ENCODE results near the gene RNF212.

The RNF212 gene

DNA sequence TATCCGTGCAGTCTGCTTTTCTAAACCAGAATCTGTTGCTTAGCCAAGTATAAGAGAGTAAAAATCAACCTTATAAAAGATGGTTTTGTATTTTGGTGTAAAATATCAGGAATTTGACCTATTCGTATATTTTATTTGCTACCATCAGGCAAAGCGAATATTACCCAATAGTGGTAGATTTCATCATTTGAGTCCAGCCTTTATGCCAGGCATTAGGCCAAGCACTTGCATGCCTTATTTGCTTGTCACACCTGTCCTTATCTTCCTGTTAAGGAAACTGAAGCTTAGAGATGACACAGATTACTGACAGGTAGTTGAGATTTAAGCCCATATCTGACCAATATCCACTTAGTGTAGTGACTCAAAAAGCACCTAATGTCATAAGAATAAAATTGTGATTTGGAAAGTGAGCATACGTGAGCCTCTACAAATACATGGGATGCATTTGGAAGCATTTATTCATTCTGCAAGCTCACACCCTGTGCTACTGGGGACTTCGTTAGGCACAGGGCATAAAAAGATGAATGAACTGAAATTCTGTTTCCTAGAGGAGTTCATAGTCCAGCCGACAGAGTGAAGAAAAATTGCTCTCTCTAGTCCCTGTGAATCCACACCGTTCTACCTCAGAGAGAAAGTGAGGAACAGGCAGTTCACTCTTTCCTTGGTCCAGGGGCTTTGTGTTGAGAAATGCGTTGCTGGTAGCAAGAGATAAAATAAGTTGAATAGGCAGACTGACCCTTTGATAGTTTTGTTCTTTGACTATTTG, 2.3 kb upstream of the RNF212 start:
- DNase-seq: no peak

GRCh38 chr4:1112821-1113182, 562 bp downstream of the RNF212 start:
- no peak for DNase-seq

- DNase-seq: no peak
Observed at GRCh38 chr4:1112174-1112820, 1.1 kb downstream of the RNF212 start.

- no peak for DNase-seq
Observed at GRCh38 chr4:1111259-1111809, 2.0 kb downstream of the RNF212 start.

- DNase-seq: no peak
Observed at GRCh38 chr4:1109898-1110506, 3.4 kb downstream of the RNF212 start.

- no peak for DNase-seq
Observed at GRCh38 chr4:1109333-1109732, 4.0 kb downstream of the RNF212 start.

DNA sequence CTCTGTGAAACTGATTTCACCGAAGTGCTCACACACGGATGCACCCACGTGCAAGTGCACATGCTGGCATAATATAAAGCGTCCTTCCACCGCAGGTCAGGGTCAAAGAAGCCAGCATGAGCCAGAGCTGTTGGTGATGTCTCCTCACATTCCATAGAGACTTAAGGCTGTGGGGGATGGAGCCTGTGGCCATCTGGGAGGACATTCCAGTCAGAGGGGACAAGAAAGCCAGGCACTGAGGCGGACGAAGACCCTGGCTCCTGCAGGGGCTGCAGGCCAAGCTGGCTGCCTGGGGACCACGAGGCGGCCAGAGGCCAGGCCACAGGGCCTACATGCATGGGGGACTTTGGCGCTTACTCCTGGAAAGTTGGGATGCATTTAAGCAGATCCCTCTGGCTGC, 7.7 kb downstream of the RNF212 start:
- DNase-seq: no peak

DNA sequence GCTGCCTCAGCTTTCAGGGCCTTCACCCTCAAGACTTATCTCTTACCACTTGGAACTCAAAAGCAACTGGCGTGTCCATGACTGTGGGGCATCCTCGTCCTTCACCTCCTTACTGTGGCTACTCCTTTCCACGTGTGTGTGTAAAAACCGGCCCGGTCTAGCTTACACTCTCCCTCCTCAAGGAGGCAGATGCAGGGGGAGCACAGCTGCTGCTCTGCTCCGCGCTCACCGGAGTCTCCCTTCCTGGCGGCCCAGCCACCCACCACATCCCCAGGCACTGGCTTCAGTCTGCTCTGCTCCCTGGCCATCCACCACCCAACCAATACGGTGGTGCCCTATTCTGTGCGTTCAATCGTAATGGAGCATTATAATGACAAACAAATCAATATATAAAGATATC, 8.3 kb downstream of the RNF212 start:
- no peak for DNase-seq

GRCh38 chr4:1104647-1105046, 8.7 kb downstream of the RNF212 start:
- no peak for DNase-seq

DNA sequence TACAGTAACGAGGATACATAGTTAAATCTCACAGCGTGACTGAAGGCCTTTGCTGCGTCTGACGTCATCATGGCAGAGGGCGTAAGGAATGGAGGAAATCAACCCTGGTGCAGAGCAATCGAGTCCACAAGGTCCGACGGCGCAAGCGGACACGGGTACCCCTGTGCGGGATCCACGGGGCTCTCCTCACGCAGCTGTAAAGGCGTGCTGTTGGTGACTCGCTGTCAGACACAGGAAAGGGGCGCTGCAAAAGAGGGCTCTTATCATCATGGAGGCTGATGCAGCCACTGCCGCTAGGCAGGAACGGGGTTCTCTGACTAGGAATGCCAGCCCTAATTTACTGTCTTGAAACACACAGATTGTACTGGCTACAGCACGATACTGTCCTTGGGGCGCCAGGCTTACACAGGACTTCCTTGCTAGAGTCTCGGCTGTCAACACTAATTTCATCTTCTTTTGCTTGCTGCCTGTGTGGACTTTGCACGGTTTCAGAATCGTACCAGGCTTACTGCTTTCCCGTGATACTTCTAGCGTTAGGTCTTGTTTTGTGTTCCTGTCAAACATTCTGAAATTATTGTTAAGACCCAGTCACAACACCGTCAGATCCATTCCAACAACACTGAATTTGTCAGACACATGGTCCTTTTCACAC, 13.6 kb downstream of the RNF212 start:
- no peak for DNase-seq

DNA sequence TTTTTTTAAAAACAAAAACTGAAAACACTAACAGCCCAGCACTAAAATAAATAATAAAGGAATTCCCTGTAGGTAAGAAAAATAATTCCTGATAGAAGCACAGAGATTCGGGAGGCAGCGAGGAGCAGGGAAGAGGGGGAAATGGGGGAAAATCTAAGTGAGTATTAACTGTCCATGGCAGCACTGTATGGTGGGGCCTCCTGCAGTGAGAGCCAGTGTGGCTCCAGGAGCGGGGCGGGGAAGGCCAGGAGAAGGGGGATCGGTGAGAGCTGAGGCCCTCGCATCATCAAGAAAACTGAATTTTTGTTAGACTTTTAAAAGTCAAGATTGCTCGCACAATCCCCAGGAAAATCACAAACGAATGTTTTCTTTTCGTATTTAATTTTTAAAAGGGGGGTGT, 14.1 kb downstream of the RNF212 start:
- DNase-seq: no peak

DNA sequence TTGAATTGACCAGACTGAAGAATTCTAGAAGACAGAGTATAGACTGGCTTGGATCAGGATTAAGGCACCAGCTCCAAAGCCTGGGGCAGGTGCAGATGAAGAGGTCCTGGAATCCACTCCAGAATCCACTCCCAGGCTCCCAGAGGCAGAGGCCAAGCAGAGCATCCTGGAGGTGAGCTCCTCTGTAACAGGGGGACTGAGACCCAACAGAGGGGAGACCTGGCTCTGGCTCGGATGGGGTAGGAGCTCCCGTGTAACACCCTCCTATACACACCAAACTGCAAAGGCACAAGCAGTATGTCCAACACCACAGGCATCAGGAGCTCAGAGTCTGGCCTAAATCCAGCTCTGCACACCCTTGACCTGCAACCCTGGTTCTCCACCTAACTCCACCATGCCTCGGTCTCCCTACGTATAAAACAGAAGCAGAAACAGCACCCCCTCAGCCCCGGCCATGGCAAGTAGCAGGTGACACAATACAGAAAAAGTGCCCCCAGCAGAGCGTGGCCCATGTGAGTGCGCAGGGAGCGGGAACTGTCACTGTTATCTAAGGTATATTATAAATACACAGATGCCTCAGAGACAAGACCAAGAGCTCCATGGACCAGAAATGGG, 14.9 kb downstream of the RNF212 start:
- no peak for DNase-seq

DNA sequence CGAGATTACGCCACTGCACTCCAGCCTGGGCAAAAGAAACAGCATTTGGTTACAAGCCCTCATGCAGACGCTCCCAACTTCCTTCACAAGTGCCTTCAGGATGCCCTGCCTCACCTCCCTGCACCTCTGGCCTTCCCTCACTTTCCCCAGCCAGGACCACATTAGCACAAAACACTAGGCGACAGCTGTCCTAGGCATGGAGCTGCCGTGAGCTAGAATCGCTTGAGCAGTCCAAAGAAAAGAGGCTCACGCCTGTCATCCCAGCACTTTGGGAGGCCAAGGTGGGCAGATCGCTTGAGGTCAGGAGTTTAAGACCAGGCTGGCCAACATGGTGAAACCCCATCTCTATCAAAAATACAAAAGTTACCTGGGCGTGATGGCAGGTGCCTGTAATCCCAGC, 15.8 kb downstream of the RNF212 start:
- no peak for DNase-seq

- no peak for DNase-seq
Observed at GRCh38 chr4:1096841-1097240, 16.5 kb downstream of the RNF212 start.

DNA sequence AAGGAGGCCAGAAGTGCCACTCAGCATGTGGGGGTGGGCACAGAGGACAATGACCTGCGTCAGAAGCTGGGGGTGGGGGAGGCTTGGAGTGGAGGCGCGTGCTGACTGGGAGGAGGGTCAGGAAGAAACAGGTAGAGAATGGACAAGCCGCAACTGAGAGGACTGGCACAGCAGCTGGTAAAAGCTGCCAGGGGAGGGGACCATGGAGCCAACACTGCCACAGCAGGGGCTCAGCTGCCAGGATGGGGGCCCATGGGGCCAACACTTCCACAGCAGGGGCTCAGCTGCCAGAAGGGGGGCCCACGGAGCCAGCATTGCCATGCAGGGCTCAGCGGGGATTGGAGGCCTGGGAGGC, 19.1 kb downstream of the RNF212 start:
- no peak for DNase-seq

DNA sequence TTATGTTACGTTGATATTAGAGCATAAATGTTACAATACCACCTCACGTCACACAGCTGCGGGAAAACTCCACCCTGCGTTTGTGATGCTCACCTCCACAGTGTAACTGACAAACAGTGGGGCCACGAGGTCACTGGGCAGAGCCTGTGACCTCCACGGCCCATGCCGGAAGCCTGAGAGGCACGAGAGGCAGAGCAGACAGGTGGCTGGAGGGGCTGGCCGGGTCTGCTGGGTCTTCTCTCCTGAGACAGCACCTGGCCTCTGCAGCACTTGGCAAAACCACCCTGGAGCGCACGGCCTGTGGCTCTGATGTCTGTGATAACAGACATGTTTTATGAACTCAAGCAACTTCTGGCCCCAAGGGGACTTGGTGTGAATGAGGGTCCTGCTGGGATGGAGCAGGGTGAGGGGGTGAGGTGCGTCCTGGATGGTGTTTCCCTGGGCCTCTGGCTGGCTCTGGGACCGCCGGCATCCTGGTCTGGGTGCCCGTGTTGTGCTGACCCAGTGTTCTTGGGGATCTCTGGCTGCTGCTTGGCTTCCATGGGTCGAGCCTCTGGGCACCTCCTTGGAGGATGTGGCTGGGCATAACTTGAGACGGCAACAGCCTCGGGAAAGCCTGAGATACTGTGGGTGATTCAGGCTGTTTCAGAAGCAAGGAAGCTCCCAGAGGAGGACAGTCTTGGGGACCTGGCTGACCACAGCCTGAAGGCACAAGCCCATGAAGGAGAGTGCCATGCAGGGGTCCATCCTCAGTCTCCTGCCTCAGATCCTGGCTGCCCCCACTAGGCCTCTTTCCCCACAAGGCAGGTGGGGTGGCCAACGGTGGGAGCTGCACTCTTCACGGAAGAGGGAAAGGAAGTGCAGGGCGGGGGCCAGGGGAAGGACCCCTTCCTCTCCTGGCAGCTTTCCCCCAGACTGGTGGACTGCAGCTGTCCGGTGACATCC, 19.7 kb downstream of the RNF212 start:
- no peak for DNase-seq

GRCh38 chr4:1092983-1093361, 20.4 kb downstream of the RNF212 start:
- no peak for DNase-seq

DNA sequence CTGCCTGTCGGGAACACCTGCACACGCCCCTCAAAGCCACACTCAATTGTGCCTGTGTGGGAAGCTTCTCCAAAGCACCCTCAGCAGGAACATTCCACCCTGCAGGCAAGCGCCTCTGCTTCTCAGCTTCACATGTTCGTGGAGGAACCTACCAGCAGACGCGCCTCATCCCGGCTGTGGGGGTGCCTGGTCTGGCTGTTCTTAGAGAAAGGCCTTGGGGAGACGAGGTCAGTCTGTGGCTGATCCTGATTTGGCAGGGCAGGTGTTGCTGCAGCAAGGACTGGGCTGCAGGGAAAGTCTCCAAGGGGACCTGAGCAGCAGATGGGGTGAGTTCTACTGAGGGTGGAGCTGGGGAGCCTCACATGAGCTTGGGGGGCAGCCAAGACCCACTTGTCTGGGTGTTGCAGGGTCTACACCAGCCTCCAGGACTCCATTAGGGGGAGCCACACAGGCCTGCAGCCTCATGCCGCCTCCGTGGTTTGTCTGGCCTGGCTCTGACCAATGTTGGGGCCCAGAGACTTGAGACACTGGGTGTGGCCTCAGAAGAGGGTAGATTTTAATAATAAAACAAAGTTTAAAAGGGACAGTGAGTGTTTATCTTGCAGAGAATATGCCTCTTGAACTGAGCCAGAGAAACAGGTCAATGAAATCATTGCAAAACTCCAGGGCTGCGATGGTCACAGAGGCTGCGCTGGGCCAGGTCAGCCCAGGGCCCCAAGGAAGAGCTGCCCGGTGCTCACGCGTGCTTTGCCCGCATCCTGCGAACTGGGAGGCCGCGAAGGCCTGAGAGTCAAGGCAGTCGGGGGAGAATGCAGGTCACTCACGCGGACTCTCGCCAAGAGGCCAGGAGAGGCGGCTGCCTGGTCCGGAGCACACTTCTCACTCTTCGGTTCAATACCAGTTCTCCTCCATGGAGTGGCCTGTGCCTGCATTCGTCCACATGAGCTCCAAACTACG, 21.1 kb downstream of the RNF212 start:
- no peak for DNase-seq

- DNase-seq: no peak
Observed at GRCh38 chr4:1091561-1091995, 21.8 kb downstream of the RNF212 start.

Measured in stimulated activated CD4-positive, alpha-beta T cell treated with anti-CD3 and anti-CD28 coated beads, Interleukin-4, amount 100 ng/mL, for 4 hours (primary cell).